Measurements from ENCODE around the gene PPP1R16B. TPM values are rescaled to one million over a fixed set of nuclear protein-coding genes. Genes with fewer than 3 reads are reported as not detected.

The PPP1R16B gene
- polyA plus RNA-seq, 4 donors, result 0.89 to 11.9 (median 3.7) TPM

- whole genome bisulfite sequencing, 3 donors, result 74 to 75% (median 74%) methylated on average over 4 of the region's 4 CpGs
- H3K36me3 ChIP-seq (ENCODE audit: control insufficient read depth in 3 of 3, insufficient read depth in 2 of 3, low read depth in 1 of 3, low read length in 3 of 3), result no peaks in the 10 kb centered on the region
- H3K4me1 ChIP-seq (ENCODE audit: control insufficient read depth in 3 of 3, insufficient read depth in 2 of 3, low read depth in 1 of 3, low read length in 2 of 3), result no peaks in the 10 kb centered on the region
- DNase-seq (no peak), FAIRE-seq (no peak)
- no peak overlapping the region for H3K4me3 ChIP-seq (ENCODE audit: low read depth in 1 of 3, low read length in 3 of 3)
- peaks cover 0 to under 1% (median 0%) of the 10 kb centered on the region in 3 donors for H3K27me3 ChIP-seq (ENCODE audit: control insufficient read depth in 3 of 3, insufficient read depth in 3 of 3, low read length in 3 of 3)
- H3K27ac ChIP-seq (ENCODE audit: low read depth in 1 of 3, low read length in 2 of 3), result no peak overlapping the region
- H3K9me3 ChIP-seq (ENCODE audit: control insufficient read depth in 2 of 2, insufficient read depth in 1 of 2, low read depth in 1 of 2, low read length in 1 of 2), result no peaks in the 10 kb centered on the region
Observed at GRCh38 chr20:38867062-38867359, 61.5 kb downstream of the PPP1R16B start.

- Histone ChIP-seq H3K27ac (ENCODE audit: low read depth in 1 of 3, low read length in 2 of 3) (peak overlapping the region in 1 of 3 donors; percentile 52), H3K4me1 (ENCODE audit: control insufficient read depth in 3 of 3, insufficient read depth in 2 of 3, low read depth in 1 of 3, low read length in 2 of 3) (peaks cover 0 to 7% (median 0%) of the 10 kb centered on the region in 3 donors), H3K36me3 (ENCODE audit: control insufficient read depth in 3 of 3, insufficient read depth in 2 of 3, low read depth in 1 of 3, low read length in 3 of 3) (no peaks in the 10 kb centered on the region), H3K4me3 (ENCODE audit: low read depth in 1 of 3, low read length in 3 of 3) (no peak overlapping the region), H3K27me3 (ENCODE audit: control insufficient read depth in 3 of 3, insufficient read depth in 3 of 3, low read length in 3 of 3) (peaks cover 0 to 3% (median 2%) of the 10 kb centered on the region in 3 donors), H3K9me3 (ENCODE audit: control insufficient read depth in 2 of 2, insufficient read depth in 1 of 2, low read depth in 1 of 2, low read length in 1 of 2) (no peaks in the 10 kb centered on the region)
- no peak for FAIRE-seq
- DNase-seq, result peak in 1 of 2 donors; percentile 52
- 32 to 46% (median 32%) methylated on average over 12 of the region's 12 CpGs for WGBS, 3 donors
Observed at GRCh38 chr20:38870733-38871559, 65.4 kb downstream of the PPP1R16B start.

- Histone ChIP-seq H3K36me3 (ENCODE audit: control insufficient read depth in 3 of 3, insufficient read depth in 2 of 3, low read depth in 1 of 3, low read length in 3 of 3) (no peaks in the 10 kb centered on the region), H3K9me3 (ENCODE audit: control insufficient read depth in 2 of 2, insufficient read depth in 1 of 2, low read depth in 1 of 2, low read length in 1 of 2) (no peaks in the 10 kb centered on the region), H3K4me3 (ENCODE audit: low read depth in 1 of 3, low read length in 3 of 3) (no peak overlapping the region), H3K27ac (ENCODE audit: low read depth in 1 of 3, low read length in 2 of 3) (peak overlapping the region in 1 of 3 donors; percentile 52), H3K27me3 (ENCODE audit: control insufficient read depth in 3 of 3, insufficient read depth in 3 of 3, low read length in 3 of 3) (peaks cover 0 to 3% (median 2%) of the 10 kb centered on the region in 3 donors), H3K4me1 (ENCODE audit: control insufficient read depth in 3 of 3, insufficient read depth in 2 of 3, low read depth in 1 of 3, low read length in 2 of 3) (peaks cover 0 to 7% (median 0%) of the 10 kb centered on the region in 3 donors)
- 34 to 37% (median 35%) methylated on average over 3 of the region's 3 CpGs for WGBS, 3 donors
- FAIRE-seq (no peak), DNase-seq (no peak)
Observed at GRCh38 chr20:38871560-38871953, 66.1 kb downstream of the PPP1R16B start.

- Histone ChIP-seq H3K27ac (ENCODE audit: low read depth in 1 of 3, low read length in 2 of 3) (peak overlapping the region in 2 of 3 donors; percentile 34 to 75), H3K27me3 (ENCODE audit: control insufficient read depth in 3 of 3, insufficient read depth in 3 of 3, low read length in 3 of 3) (peaks cover 0 to 3% (median 2%) of the 10 kb centered on the region in 3 donors), H3K9me3 (ENCODE audit: control insufficient read depth in 2 of 2, insufficient read depth in 1 of 2, low read depth in 1 of 2, low read length in 1 of 2) (no peaks in the 10 kb centered on the region), H3K4me1 (ENCODE audit: control insufficient read depth in 3 of 3, insufficient read depth in 2 of 3, low read depth in 1 of 3, low read length in 2 of 3) (peaks cover 0 to 7% (median 0%) of the 10 kb centered on the region in 3 donors), H3K36me3 (ENCODE audit: control insufficient read depth in 3 of 3, insufficient read depth in 2 of 3, low read depth in 1 of 3, low read length in 3 of 3) (no peaks in the 10 kb centered on the region), H3K4me3 (ENCODE audit: low read depth in 1 of 3, low read length in 3 of 3) (no peak overlapping the region)
- DNase-seq, result peak in 1 of 2 donors; percentile 57
- 44 to 55% (median 48%) methylated on average over 7 of the region's 7 CpGs for WGBS, 3 donors
- FAIRE-seq, result no peak
Observed at GRCh38 chr20:38872036-38872435, 66.5 kb downstream of the PPP1R16B start.

- FAIRE-seq, result no peak
- 63 to 68% (median 67%) methylated on average over 15 of the region's 15 CpGs for WGBS, 3 donors
- H3K4me3 ChIP-seq (ENCODE audit: low read depth in 1 of 3, low read length in 3 of 3), result no peak overlapping the region
- H3K9me3 ChIP-seq (ENCODE audit: control insufficient read depth in 2 of 2, insufficient read depth in 1 of 2, low read depth in 1 of 2, low read length in 1 of 2), result no peaks in the 10 kb centered on the region
- H3K27me3 ChIP-seq (ENCODE audit: control insufficient read depth in 3 of 3, insufficient read depth in 3 of 3, low read length in 3 of 3), result peaks cover 0 to 3% (median 2%) of the 10 kb centered on the region in 3 donors
- H3K36me3 ChIP-seq (ENCODE audit: control insufficient read depth in 3 of 3, insufficient read depth in 2 of 3, low read depth in 1 of 3, low read length in 3 of 3), result no peaks in the 10 kb centered on the region
- peaks cover 0 to 7% (median 0%) of the 10 kb centered on the region in 3 donors for H3K4me1 ChIP-seq (ENCODE audit: control insufficient read depth in 3 of 3, insufficient read depth in 2 of 3, low read depth in 1 of 3, low read length in 2 of 3)
- no peak for DNase-seq
- H3K27ac ChIP-seq (ENCODE audit: low read depth in 1 of 3, low read length in 2 of 3), result peak overlapping the region in 2 of 3 donors; percentile 34 to 75
Observed at GRCh38 chr20:38872491-38873049, 67.1 kb downstream of the PPP1R16B start.

- Histone ChIP-seq H3K4me1 (ENCODE audit: control insufficient read depth in 3 of 3, insufficient read depth in 2 of 3, low read depth in 1 of 3, low read length in 2 of 3) (peaks cover 0 to 7% (median 0%) of the 10 kb centered on the region in 3 donors), H3K27me3 (ENCODE audit: control insufficient read depth in 3 of 3, insufficient read depth in 3 of 3, low read length in 3 of 3) (peaks cover 0 to 3% (median 2%) of the 10 kb centered on the region in 3 donors), H3K27ac (ENCODE audit: low read depth in 1 of 3, low read length in 2 of 3) (peak overlapping the region in 2 of 3 donors; percentile 52 to 75), H3K36me3 (ENCODE audit: control insufficient read depth in 3 of 3, insufficient read depth in 2 of 3, low read depth in 1 of 3, low read length in 3 of 3) (no peaks in the 10 kb centered on the region), H3K4me3 (ENCODE audit: low read depth in 1 of 3, low read length in 3 of 3) (no peak overlapping the region), H3K9me3 (ENCODE audit: control insufficient read depth in 2 of 2, insufficient read depth in 1 of 2, low read depth in 1 of 2, low read length in 1 of 2) (no peaks in the 10 kb centered on the region)
- peak in 1 of 2 donors; percentile 57 for DNase-seq
- 60 to 77% (median 61%) methylated on average over 12 of the region's 12 CpGs for WGBS, 3 donors
- no peak for FAIRE-seq
Observed at GRCh38 chr20:38873050-38873581, 67.6 kb downstream of the PPP1R16B start.

- no peak for FAIRE-seq
- Histone ChIP-seq H3K27ac (ENCODE audit: low read depth in 1 of 3, low read length in 2 of 3) (peak overlapping the region in 2 of 3 donors; percentile 82), H3K4me3 (ENCODE audit: low read depth in 1 of 3, low read length in 3 of 3) (no peak overlapping the region), H3K27me3 (ENCODE audit: control insufficient read depth in 3 of 3, insufficient read depth in 3 of 3, low read length in 3 of 3) (peaks cover 0 to 3% (median 2%) of the 10 kb centered on the region in 3 donors), H3K36me3 (ENCODE audit: control insufficient read depth in 3 of 3, insufficient read depth in 2 of 3, low read depth in 1 of 3, low read length in 3 of 3) (no peaks in the 10 kb centered on the region), H3K9me3 (ENCODE audit: control insufficient read depth in 2 of 2, insufficient read depth in 1 of 2, low read depth in 1 of 2, low read length in 1 of 2) (no peaks in the 10 kb centered on the region), H3K4me1 (ENCODE audit: control insufficient read depth in 3 of 3, insufficient read depth in 2 of 3, low read depth in 1 of 3, low read length in 2 of 3) (peaks cover 0 to 7% (median 0%) of the 10 kb centered on the region in 3 donors)
- WGBS, 3 donors, result 31 to 40% (median 36%) methylated on average over 4 of the region's 4 CpGs
- peak in 1 of 2 donors; percentile 34 for DNase-seq
Observed at GRCh38 chr20:38874460-38875174, 69.1 kb downstream of the PPP1R16B start.

All from small intestine (tissue), 7 donors.